Karpas-422 (cell line): Measurements from ENCODE around the gene OCEL1. TPM values are rescaled to one million over a fixed set of nuclear protein-coding genes. Genes with fewer than 3 reads are reported as not detected.

ENCODE experiments used
- DNase-seq: peaks from one replicate; pipeline ENCODE4 v3.0.0-alpha.2; 2015
- H2AFZ ChIP-seq: fragments of 200-600 bp; sonication (generic); 2 replicates; pipeline ENCODE4 v1.6.1; 2014; ENCODE audit warnings: antibody characterized with exemption, low read length, mixed read lengths
- H3K27ac ChIP-seq: fragments of 200-600 bp; sonication (generic); 2 replicates; pipeline ENCODE4 v1.5.1; 2014; ENCODE audit warnings: mild to moderate bottlenecking, low read length, moderate library complexity
- H3K27me3 ChIP-seq: fragments of 200-600 bp; sonication (generic); 2 replicates; pipeline ENCODE4 v1.6.1; 2014; ENCODE audit warnings: low read length, mixed read lengths
- H3K36me3 ChIP-seq: fragments of 200-600 bp; sonication (generic); 2 replicates; pipeline ENCODE4 v1.6.1; 2014; ENCODE audit warnings: low read length, mixed read lengths; ENCODE audit not compliant: insufficient read depth
- H3K4me1 ChIP-seq: fragments of 200-600 bp; sonication (generic); 2 replicates; pipeline ENCODE4 v1.6.1; 2014; ENCODE audit warnings: mild to moderate bottlenecking, low read length, mixed read lengths
- H3K4me2 ChIP-seq: fragments of 200-600 bp; sonication (generic); 2 replicates; pipeline ENCODE4 v1.6.1; 2014; ENCODE audit warnings: low read length, low read depth, mild to moderate bottlenecking; ENCODE audit not compliant: poor library complexity, severe bottlenecking
- H3K4me3 ChIP-seq: fragments of 200-600 bp; sonication (generic); 2 replicates; pipeline ENCODE4 v1.5.1; 2014; ENCODE audit warnings: mild to moderate bottlenecking, antibody characterized with exemption, low read length, mixed read lengths
- H3K79me2 ChIP-seq: fragments of 200-600 bp; sonication (generic); 2 replicates; pipeline ENCODE4 v1.6.1; 2014; ENCODE audit warnings: mild to moderate bottlenecking, low read length, mixed read lengths
- H3K9ac ChIP-seq: fragments of 200-600 bp; sonication (generic); 2 replicates; pipeline ENCODE4 v1.6.0; 2014; ENCODE audit warnings: low read length
- H3K9me2 ChIP-seq: fragments of 200-600 bp; sonication (generic), shearing (Covaris generic); replicated peaks from 2 replicates; pipeline ENCODE4 v1.6.0; 2014; ENCODE audit warnings: mild to moderate bottlenecking, low read length, moderate library complexity; ENCODE audit not compliant: insufficient read depth
- H3K9me3 ChIP-seq: fragments of 300-700, 200-600 bp; sonication (generic); 2 replicates; pipeline ENCODE4 v1.6.1; 2014; ENCODE audit warnings: low read length, mixed read lengths
- H4K20me1 ChIP-seq: fragments of 200-600 bp; sonication (generic); 2 replicates; pipeline ENCODE4 v1.6.1; 2014; ENCODE audit warnings: mild to moderate bottlenecking, antibody characterized with exemption, low read length, low read depth; ENCODE audit not compliant: insufficient read depth
- total RNA-seq: library from RNA; depleted of rRNA; stranded (reverse); fragments of >200 nt; shearing (Covaris generic); gene quantifications from 2 replicates; pipeline ENCODE4 v1.2.3, GENCODE V29; 2014; ENCODE audit warnings: low replicate concordance

OCEL1 gene
- total RNA-seq, 1 experiment from 2014 or later: 13.0 TPM

DNA sequence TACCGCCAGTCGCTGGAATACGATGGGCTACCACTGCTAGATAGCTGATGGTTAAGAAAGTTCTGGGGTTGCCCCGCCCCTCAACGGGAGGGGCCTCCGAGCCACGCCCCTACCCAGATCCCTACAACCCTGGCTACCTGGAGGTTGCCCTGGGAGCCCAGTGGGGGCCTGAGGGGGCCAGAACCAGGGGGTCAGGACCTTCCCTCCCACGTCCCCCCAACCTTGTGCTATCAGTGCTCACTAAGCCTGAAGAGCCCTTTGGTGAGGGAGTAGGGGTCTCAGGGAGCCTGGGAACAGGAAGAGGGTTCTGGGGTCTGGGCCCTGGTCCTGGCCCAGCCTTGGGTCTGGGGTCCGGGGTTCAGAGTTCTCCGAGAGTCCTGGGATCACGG, 8.9 kb downstream of the OCEL1 start:
- Histone ChIP-seq H3K4me2 (peak overlapping the region; percentile 93), H4K20me1 (peaks cover 13% of the 10 kb centered on the region; the same call in 1 of the 2 replicates), H3K9me3 (no peaks in the 10 kb centered on the region), H3K9ac (peak overlapping the region; percentile 75), H3K4me1 (peaks cover 20% of the 10 kb centered on the region), H2AFZ (peak overlapping the region; percentile 87; the same call in 1 of the 2 replicates), H3K27ac (peak overlapping the region; percentile 63), H3K27me3 (no peaks in the 10 kb centered on the region), H3K4me3 (peak overlapping the region; percentile 73), H3K79me2 (peaks cover 23% of the 10 kb centered on the region), H3K9me2 (no peaks in the 10 kb centered on the region), H3K36me3 (no peaks in the 10 kb centered on the region; the same call in 1 of the 2 replicates)
- peak; percentile 87 for DNase-seq

DNA sequence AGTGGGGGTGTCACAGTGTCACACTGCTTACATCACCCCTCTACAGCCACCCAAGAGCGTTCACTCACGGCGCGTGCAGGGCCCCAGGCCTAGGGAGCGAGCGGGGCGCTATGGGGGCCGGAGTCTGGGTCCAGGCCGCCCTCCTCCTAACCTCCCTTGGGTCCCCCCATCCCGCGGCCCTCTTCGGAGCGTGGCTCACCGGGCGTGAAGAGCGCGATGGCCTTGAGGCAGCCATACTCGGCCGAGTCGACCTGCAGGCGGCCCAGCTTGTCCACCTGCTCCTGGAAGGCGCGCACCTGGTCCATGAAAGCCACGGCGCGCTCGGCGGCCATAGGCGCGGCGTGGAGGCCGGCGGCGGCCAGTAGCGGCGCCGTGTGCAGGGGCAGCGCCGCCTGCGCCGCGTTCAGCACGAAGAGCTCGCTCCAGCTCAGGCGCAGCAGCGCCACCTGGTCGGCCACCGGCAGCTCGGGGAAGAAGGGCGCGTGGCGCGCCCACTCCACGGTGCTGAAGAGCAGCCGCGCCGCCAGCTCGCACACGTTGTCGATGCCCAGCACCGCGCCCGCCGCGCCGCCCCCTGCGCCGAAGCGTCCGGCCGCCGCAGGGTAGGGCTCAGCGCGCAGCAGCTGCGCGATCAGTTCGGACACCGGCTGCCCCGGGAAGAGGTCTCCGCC, 9.4 kb downstream of the OCEL1 start:
- H3K9me3 ChIP-seq: no peaks in the 10 kb centered on the region
- H4K20me1 ChIP-seq: peaks cover 13% of the 10 kb centered on the region; the same call in 1 of the 2 replicates
- peak overlapping the region; percentile 93 for H3K4me2 ChIP-seq
- peak overlapping the region; percentile 87; the same call in 1 of the 2 replicates for H2AFZ ChIP-seq
- peak; percentile 85 for DNase-seq
- H3K9me2 ChIP-seq: no peaks in the 10 kb centered on the region
- H3K4me3 ChIP-seq: peak overlapping the region; percentile 73
- H3K79me2 ChIP-seq: peaks cover 23% of the 10 kb centered on the region
- peak overlapping the region; percentile 63 for H3K27ac ChIP-seq
- peak overlapping the region; percentile 75 for H3K9ac ChIP-seq
- no peaks in the 10 kb centered on the region; the same call in 1 of the 2 replicates for H3K36me3 ChIP-seq
- peaks cover 20% of the 10 kb centered on the region for H3K4me1 ChIP-seq
- no peaks in the 10 kb centered on the region for H3K27me3 ChIP-seq

GRCh38 chr19:17235971-17236777, 10.1 kb downstream of the OCEL1 start:
- H3K4me1 ChIP-seq: peaks cover 20% of the 10 kb centered on the region
- peaks cover 23% of the 10 kb centered on the region for H3K79me2 ChIP-seq
- no peaks in the 10 kb centered on the region for H3K27me3 ChIP-seq
- H3K9me3 ChIP-seq: no peaks in the 10 kb centered on the region
- H3K36me3 ChIP-seq: no peaks in the 10 kb centered on the region; the same call in 1 of the 2 replicates
- H3K4me2 ChIP-seq: peak overlapping the region; percentile 93
- no peaks in the 10 kb centered on the region for H3K9me2 ChIP-seq
- peak overlapping the region; percentile 73 for H3K4me3 ChIP-seq
- peak overlapping the region; percentile 75 for H3K9ac ChIP-seq
- DNase-seq: peak; percentile 70
- H3K27ac ChIP-seq: peak overlapping the region; percentile 70
- H4K20me1 ChIP-seq: peaks cover 13% of the 10 kb centered on the region; the same call in 1 of the 2 replicates
- H2AFZ ChIP-seq: peak overlapping the region; percentile 87; the same call in 1 of the 2 replicates

DNA sequence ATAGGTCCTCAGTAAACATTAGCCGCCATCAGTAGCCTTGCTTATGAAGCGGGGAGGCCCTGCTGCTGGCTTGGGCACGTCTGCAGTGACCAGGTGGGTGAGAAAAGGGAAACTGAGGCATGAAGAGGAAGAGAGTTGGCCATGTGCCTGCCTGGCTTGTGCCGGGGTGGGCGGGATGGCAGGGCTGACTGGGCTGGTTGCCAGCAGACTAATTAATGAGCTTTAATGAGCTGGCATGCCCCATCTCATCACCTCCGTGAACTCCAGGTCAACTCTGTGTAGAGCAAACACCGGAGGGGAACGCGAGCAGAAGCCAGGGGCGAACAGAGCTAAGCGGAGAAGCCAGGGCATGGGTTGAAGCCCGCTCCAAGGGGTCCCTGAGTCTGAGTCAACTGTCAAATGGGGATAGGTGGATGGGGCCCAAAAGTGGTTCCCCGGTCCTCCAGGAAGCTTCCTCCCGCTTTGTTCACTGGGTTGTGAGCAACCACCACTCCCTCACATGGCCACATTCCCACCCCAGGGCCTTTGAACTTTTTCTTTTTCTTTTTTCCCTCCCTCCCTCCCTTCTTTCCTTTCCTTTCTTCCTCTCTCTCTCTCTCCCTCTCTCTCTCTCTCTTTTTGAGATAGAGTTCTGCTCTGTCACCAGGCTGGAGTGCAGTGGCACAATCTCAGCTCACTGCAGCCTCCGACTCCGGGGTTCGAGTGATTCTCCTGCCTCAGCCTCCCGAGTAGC, 11.0 kb downstream of the OCEL1 start:
- Histone ChIP-seq H3K9me3 (no peaks in the 10 kb centered on the region), H3K9ac (peak overlapping the region; percentile 53), H3K4me3 (peak overlapping the region; percentile 37; the same call in 1 of the 2 replicates), H3K36me3 (no peaks in the 10 kb centered on the region; the same call in 1 of the 2 replicates), H3K27ac (peak overlapping the region; percentile 70; the same call in 1 of the 2 replicates), H2AFZ (no peak overlapping the region), H3K4me2 (peak overlapping the region; percentile 48), H3K27me3 (no peaks in the 10 kb centered on the region), H3K9me2 (no peaks in the 10 kb centered on the region), H4K20me1 (peaks cover 10% of the 10 kb centered on the region; the same call in 1 of the 2 replicates), H3K4me1 (peaks cover 24% of the 10 kb centered on the region), H3K79me2 (peaks cover 23% of the 10 kb centered on the region)
- DNase-seq: peak; percentile 66

DNA sequence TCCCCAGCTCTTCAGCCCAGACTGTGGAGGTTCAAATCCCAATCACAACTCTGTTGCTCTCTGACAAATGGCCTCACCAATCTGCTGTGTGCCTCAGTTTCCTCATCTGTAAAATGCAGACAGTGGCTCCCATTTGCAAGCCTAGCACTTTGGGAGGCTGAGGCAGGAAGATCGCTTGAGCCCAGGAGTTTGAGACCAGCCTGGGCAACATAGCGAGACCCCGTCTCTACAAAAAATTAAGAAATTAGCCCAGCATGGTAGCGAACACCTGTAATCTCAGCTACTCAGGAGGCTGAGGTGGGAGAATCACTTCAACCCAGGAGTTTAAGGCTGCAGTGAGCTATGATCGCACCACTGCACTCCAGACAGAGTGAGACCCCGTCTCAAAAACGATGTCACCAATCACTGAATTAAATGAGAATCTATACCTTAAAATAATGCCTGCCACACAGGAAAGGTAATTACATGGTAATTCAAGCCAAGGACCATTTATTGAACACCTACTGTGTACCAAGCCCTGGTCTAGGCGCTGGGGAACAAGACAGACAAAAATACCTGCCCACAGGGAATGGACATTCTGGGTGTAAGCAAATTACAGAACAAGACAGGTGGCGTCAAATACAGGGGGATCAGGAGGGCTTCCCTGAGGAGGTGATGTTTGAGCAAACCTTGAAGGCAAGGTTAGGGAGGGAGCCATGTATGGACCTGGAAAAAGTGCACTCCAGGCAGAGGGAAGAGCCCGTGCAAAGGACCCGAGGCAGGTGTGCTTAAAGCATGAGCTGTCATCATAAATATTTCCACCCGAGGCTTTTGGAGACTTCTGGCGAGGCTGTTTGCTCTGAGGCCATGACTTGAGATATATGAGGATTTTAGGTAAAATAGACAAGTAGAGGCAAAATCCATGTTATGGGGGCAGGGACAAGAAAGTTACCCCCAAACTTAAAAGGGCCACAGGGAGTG, 12.0 kb downstream of the OCEL1 start:
- H3K27ac ChIP-seq: no peak overlapping the region
- H3K4me1 ChIP-seq: peaks cover 31% of the 10 kb centered on the region
- no peak for DNase-seq
- no peaks in the 10 kb centered on the region for H3K9me2 ChIP-seq
- H4K20me1 ChIP-seq: peaks cover 12% of the 10 kb centered on the region
- no peaks in the 10 kb centered on the region for H3K27me3 ChIP-seq
- no peak overlapping the region for H3K9ac ChIP-seq
- peaks cover 28% of the 10 kb centered on the region for H3K79me2 ChIP-seq
- no peaks in the 10 kb centered on the region for H3K36me3 ChIP-seq
- H3K9me3 ChIP-seq: no peaks in the 10 kb centered on the region
- H3K4me2 ChIP-seq: no peak overlapping the region
- H2AFZ ChIP-seq: no peak overlapping the region
- no peak overlapping the region for H3K4me3 ChIP-seq

- Histone ChIP-seq H3K9me3 (no peaks in the 10 kb centered on the region), H3K36me3 (no peaks in the 10 kb centered on the region), H4K20me1 (peaks cover 16% of the 10 kb centered on the region), H3K27ac (no peak overlapping the region), H3K4me3 (no peak overlapping the region), H3K27me3 (no peaks in the 10 kb centered on the region), H3K79me2 (peaks cover 25% of the 10 kb centered on the region), H3K9me2 (no peaks in the 10 kb centered on the region), H3K9ac (no peak overlapping the region), H3K4me1 (peaks cover 36% of the 10 kb centered on the region), H2AFZ (no peak overlapping the region), H3K4me2 (no peak overlapping the region)
- DNase-seq: no peak
These were observed 14.2 kb downstream of the OCEL1 start for GRCh38 chr19:17240062-17240752.
